C4-2B (cell line): ENCODE results near the gene MYZAP.

Experiments used
- ZFX ChIP-seq: fragments of 450-650 bp; IDR thresholded peaks from 2 replicates; pipeline ENCODE4 v1.6.1; 2017
- TF ChIP-seq, protein P1 (sequence below): fragments of 450-650 bp; conservative IDR thresholded peaks from 2 replicates; pipeline ENCODE4 v1.5.1; 2017; ENCODE audit warnings: mild to moderate bottlenecking

- TF ChIP-seq, protein P1, sequence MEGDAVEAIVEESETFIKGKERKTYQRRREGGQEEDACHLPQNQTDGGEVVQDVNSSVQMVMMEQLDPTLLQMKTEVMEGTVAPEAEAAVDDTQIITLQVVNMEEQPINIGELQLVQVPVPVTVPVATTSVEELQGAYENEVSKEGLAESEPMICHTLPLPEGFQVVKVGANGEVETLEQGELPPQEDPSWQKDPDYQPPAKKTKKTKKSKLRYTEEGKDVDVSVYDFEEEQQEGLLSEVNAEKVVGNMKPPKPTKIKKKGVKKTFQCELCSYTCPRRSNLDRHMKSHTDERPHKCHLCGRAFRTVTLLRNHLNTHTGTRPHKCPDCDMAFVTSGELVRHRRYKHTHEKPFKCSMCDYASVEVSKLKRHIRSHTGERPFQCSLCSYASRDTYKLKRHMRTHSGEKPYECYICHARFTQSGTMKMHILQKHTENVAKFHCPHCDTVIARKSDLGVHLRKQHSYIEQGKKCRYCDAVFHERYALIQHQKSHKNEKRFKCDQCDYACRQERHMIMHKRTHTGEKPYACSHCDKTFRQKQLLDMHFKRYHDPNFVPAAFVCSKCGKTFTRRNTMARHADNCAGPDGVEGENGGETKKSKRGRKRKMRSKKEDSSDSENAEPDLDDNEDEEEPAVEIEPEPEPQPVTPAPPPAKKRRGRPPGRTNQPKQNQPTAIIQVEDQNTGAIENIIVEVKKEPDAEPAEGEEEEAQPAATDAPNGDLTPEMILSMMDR = no peak
- no peak for TF ChIP-seq ZFX
Measured at GRCh38 chr15:57595011-57595866, 3.5 kb downstream of the MYZAP start.
